Activated T-cell treated with anti-CD3 and anti-CD28 coated beads, Interleukin-2, amount 50 U/mL, for 72 hours (primary cell): ENCODE results near the gene ABCB9. TPM values are rescaled to one million over a fixed set of nuclear protein-coding genes. Genes with fewer than 3 reads are reported as not detected.

ENCODE experiments used
- ATAC-seq, 2 donors: fragments of 150-1000 bp; cut with Tn5 transposase; replicated peaks in 1 of 2; 2 replicates each; pipeline ENCODE4 v1.10.0; 2021; ENCODE audit warnings: moderate library complexity in 2 of 2, mild to moderate bottlenecking in 1 of 2
- DNase-seq, 2 donors: peaks; one replicate each; pipeline ENCODE4 v3.0.0; 2021 to 2022; ENCODE audit warnings: mixed read lengths in 1 of 2
- H3K27ac Mint-ChIP-seq: one replicate; pipeline ENCODE4 v1.8.0; 2022; ENCODE audit warnings: mild to moderate bottlenecking, moderate library complexity, mixed read lengths
- H3K27me3 Mint-ChIP-seq: one replicate; pipeline ENCODE4 v1.8.0; 2022; ENCODE audit warnings: low read depth, mixed read lengths
- H3K36me3 Mint-ChIP-seq, 2 donors: one replicate each; pipeline ENCODE4 v1.8.0; 2022; ENCODE audit warnings: mixed read lengths in 2 of 2, mild to moderate bottlenecking in 1 of 2; ENCODE audit not compliant: insufficient read depth in 2 of 2
- H3K4me1 Mint-ChIP-seq: one replicate; pipeline ENCODE4 v1.8.0; 2022; ENCODE audit warnings: low read depth, mixed read lengths
- H3K4me3 Mint-ChIP-seq, 2 donors: one replicate each; pipeline ENCODE4 v1.8.0; 2022; ENCODE audit warnings: mild to moderate bottlenecking in 2 of 2, mixed read lengths in 2 of 2, moderate library complexity in 2 of 2
- H3K9me3 Mint-ChIP-seq, 2 donors: one replicate each; pipeline ENCODE4 v1.8.0; 2022; ENCODE audit warnings: mixed read lengths in 2 of 2
- total RNA-seq, 2 donors: library from RNA; stranded (reverse); gene quantifications; one replicate each; pipeline ENCODE4 v1.2.3, GENCODE V29; 2022

ABCB9 gene
- total RNA-seq, 2 donors from 2014 or later = 4.9 to 7.0 TPM

GRCh38 chr12:122999196-122999946, 33.1 kb upstream of the ABCB9 start:
- Mint-ChIP-seq H3K4me3 (no peak overlapping the region), H3K4me1 (no peaks in the 10 kb centered on the region), H3K9me3 (no peaks in the 10 kb centered on the region), H3K27me3 (no peaks in the 10 kb centered on the region), H3K36me3 (no peaks in the 10 kb centered on the region), H3K27ac (no peak overlapping the region)
- DNase-seq = no peak
- no peak for ATAC-seq

- Mint-ChIP-seq H3K27ac (no peak overlapping the region), H3K4me1 (no peaks in the 10 kb centered on the region), H3K4me3 (no peak overlapping the region), H3K27me3 (no peaks in the 10 kb centered on the region), H3K36me3 (no peaks in the 10 kb centered on the region), H3K9me3 (no peaks in the 10 kb centered on the region)
- ATAC-seq (no peak), DNase-seq (no peak)
These were observed 32.1 kb upstream of the ABCB9 start for GRCh38 chr12:122998316-122998715.

GRCh38 chr12:122997343-122998250, 31.3 kb upstream of the ABCB9 start:
- H3K27ac Mint-ChIP-seq = no peak overlapping the region
- H3K9me3 Mint-ChIP-seq = no peaks in the 10 kb centered on the region
- ATAC-seq (no peak), DNase-seq (no peak)
- H3K27me3 Mint-ChIP-seq = no peaks in the 10 kb centered on the region
- no peaks in the 10 kb centered on the region for H3K4me1 Mint-ChIP-seq
- no peaks in the 10 kb centered on the region for H3K36me3 Mint-ChIP-seq
- H3K4me3 Mint-ChIP-seq = no peak overlapping the region

GRCh38 chr12:122996621-122997342, 30.5 kb upstream of the ABCB9 start:
- Mint-ChIP-seq H3K4me3 (no peak overlapping the region), H3K4me1 (no peaks in the 10 kb centered on the region), H3K36me3 (no peaks in the 10 kb centered on the region), H3K27me3 (no peaks in the 10 kb centered on the region), H3K9me3 (no peaks in the 10 kb centered on the region), H3K27ac (no peak overlapping the region)
- DNase-seq (no peak), ATAC-seq (no peak)

GRCh38 chr12:122996188-122996601, 29.9 kb upstream of the ABCB9 start:
- ATAC-seq = no peak
- H3K4me1 Mint-ChIP-seq = no peaks in the 10 kb centered on the region
- no peaks in the 10 kb centered on the region for H3K9me3 Mint-ChIP-seq
- no peaks in the 10 kb centered on the region for H3K27me3 Mint-ChIP-seq
- H3K4me3 Mint-ChIP-seq = no peak overlapping the region
- H3K36me3 Mint-ChIP-seq = no peaks in the 10 kb centered on the region
- DNase-seq = no peak
- H3K27ac Mint-ChIP-seq = no peak overlapping the region

GRCh38 chr12:122995503-122996187, 29.4 kb upstream of the ABCB9 start:
- no peaks in the 10 kb centered on the region for H3K27me3 Mint-ChIP-seq
- no peaks in the 10 kb centered on the region for H3K4me1 Mint-ChIP-seq
- DNase-seq = no peak
- H3K36me3 Mint-ChIP-seq = no peaks in the 10 kb centered on the region
- no peak for ATAC-seq
- no peaks in the 10 kb centered on the region for H3K9me3 Mint-ChIP-seq
- no peak overlapping the region for H3K27ac Mint-ChIP-seq
- H3K4me3 Mint-ChIP-seq = no peak overlapping the region

- H3K36me3 Mint-ChIP-seq = no peaks in the 10 kb centered on the region
- no peaks in the 10 kb centered on the region for H3K9me3 Mint-ChIP-seq
- no peaks in the 10 kb centered on the region for H3K4me1 Mint-ChIP-seq
- H3K27ac Mint-ChIP-seq = no peak overlapping the region
- no peak for ATAC-seq
- DNase-seq = no peak
- no peaks in the 10 kb centered on the region for H3K27me3 Mint-ChIP-seq
- H3K4me3 Mint-ChIP-seq = no peak overlapping the region
These were observed 28.7 kb upstream of the ABCB9 start for GRCh38 chr12:122994781-122995502.

GRCh38 chr12:122994140-122994675, 27.9 kb upstream of the ABCB9 start:
- Mint-ChIP-seq H3K27ac (no peak overlapping the region), H3K4me1 (no peaks in the 10 kb centered on the region), H3K27me3 (no peaks in the 10 kb centered on the region), H3K4me3 (no peak overlapping the region), H3K36me3 (no peaks in the 10 kb centered on the region), H3K9me3 (no peaks in the 10 kb centered on the region)
- no peak for DNase-seq
- no peak for ATAC-seq

GRCh38 chr12:122992386-122992785, 26.1 kb upstream of the ABCB9 start:
- no peak for DNase-seq
- H3K27ac Mint-ChIP-seq = no peak overlapping the region
- no peak overlapping the region for H3K4me3 Mint-ChIP-seq
- no peaks in the 10 kb centered on the region for H3K4me1 Mint-ChIP-seq
- no peaks in the 10 kb centered on the region for H3K9me3 Mint-ChIP-seq
- H3K27me3 Mint-ChIP-seq = no peaks in the 10 kb centered on the region
- H3K36me3 Mint-ChIP-seq = no peaks in the 10 kb centered on the region
- no peak for ATAC-seq

GRCh38 chr12:122991623-122992275, 25.5 kb upstream of the ABCB9 start:
- Mint-ChIP-seq H3K27me3 (no peaks in the 10 kb centered on the region), H3K4me3 (no peak overlapping the region), H3K36me3 (no peaks in the 10 kb centered on the region), H3K9me3 (no peaks in the 10 kb centered on the region), H3K27ac (no peak overlapping the region), H3K4me1 (no peaks in the 10 kb centered on the region)
- DNase-seq (no peak), ATAC-seq (no peak)

GRCh38 chr12:122990961-122991622, 24.8 kb upstream of the ABCB9 start:
- no peak overlapping the region for H3K4me3 Mint-ChIP-seq
- no peaks in the 10 kb centered on the region for H3K27me3 Mint-ChIP-seq
- ATAC-seq = no peak
- no peaks in the 10 kb centered on the region for H3K4me1 Mint-ChIP-seq
- no peak overlapping the region for H3K27ac Mint-ChIP-seq
- H3K9me3 Mint-ChIP-seq = no peaks in the 10 kb centered on the region
- no peaks in the 10 kb centered on the region for H3K36me3 Mint-ChIP-seq
- no peak for DNase-seq
